Nephron progenitor cell (in vitro differentiated cells): ENCODE data around the gene HORMAD2.

Experiments
- DNase-seq: peaks from one replicate; pipeline ENCODE4 v3.0.0; 2021
- H3K27ac Mint-ChIP-seq: 2 replicates; pipeline ENCODE4 v1.8.0; 2021; ENCODE audit warnings: mild to moderate bottlenecking, moderate library complexity, mixed read lengths
- H3K27me3 Mint-ChIP-seq: 2 replicates; pipeline ENCODE4 v1.8.0; 2021; ENCODE audit warnings: mild to moderate bottlenecking, low read depth, mixed read lengths; ENCODE audit not compliant: poor library complexity
- H3K36me3 Mint-ChIP-seq: 2 replicates; pipeline ENCODE4 v1.8.0; 2021; ENCODE audit warnings: low read depth, mixed read lengths
- H3K4me1 Mint-ChIP-seq: 2 replicates; pipeline ENCODE4 v1.8.0; 2021; ENCODE audit warnings: mixed read lengths
- H3K4me3 Mint-ChIP-seq: 2 replicates; pipeline ENCODE4 v1.8.0; 2021; ENCODE audit warnings: mild to moderate bottlenecking, moderate library complexity, mixed read lengths
- H3K9me3 Mint-ChIP-seq: 2 replicates; pipeline ENCODE4 v1.8.0; 2021; ENCODE audit warnings: mild to moderate bottlenecking, moderate library complexity, mixed read lengths
- CTCF ChIP-seq: fragments of 200-600 bp; sonication (generic); IDR thresholded peaks from 2 replicates; pipeline ENCODE4 v1.5.0; 2021; ENCODE audit warnings: antibody characterized with exemption

HORMAD2 gene

DNA sequence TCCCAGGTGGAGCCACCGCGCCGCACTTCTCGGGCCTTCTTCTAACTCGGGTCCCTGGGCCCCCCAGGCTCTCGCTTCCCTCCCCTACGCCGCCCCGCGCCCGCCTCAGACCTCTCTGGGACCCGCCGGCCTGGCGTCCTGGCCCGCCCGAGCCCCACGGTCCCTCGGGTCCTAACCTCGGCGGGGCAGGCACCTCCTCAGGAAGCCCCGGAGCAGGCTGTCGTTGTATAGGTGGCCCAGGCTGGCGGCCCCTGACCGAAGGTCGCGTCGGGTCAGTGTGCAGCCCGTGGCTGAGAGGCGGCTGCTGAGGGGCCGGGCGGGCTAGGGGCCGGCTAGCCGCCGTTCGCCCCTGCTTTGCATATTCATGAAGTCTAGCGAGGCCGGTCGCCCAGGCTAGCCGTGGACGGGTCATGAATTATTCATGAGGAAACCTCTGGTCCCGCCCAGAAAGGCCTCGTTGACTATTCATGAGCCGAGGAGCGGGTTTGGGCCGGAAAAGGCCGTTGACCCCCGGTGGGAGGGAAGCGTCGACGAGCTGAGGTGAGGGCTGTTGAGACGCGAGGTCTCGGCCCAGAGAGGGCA is at the start of gene HORMAD2:
Gene HORMAD2, plus strand, starts transcription at position 513 of the 582 bp plus-strand sequence. CDS start 13,489 bp downstream, outside the sequence.
- Mint-ChIP-seq H3K9me3 (peaks cover 12% of the 10 kb centered on the region), H3K27me3 (peaks cover 45% of the 10 kb centered on the region), H3K27ac (no peak within 1 kb of the TSS), H3K36me3 (no peaks in the 10 kb centered on the region), H3K4me1 (peaks cover 19% of the 10 kb centered on the region), H3K4me3 (peak within 1 kb of the TSS; percentile 65)
- TF ChIP-seq CTCF = no peak
- DNase-seq = peak; percentile 66

- H3K4me3 Mint-ChIP-seq = no peak overlapping the region
- DNase-seq = no peak
- peaks cover 55% of the 10 kb centered on the region for H3K4me1 Mint-ChIP-seq
- no peak overlapping the region for H3K27ac Mint-ChIP-seq
- H3K27me3 Mint-ChIP-seq = no peaks in the 10 kb centered on the region
- H3K9me3 Mint-ChIP-seq = no peaks in the 10 kb centered on the region
- TF ChIP-seq CTCF = no peak
- H3K36me3 Mint-ChIP-seq = peaks cover 9% of the 10 kb centered on the region
Measured at GRCh38 chr22:30031328-30031727, 48.9 kb upstream of the HORMAD2 start.

DNA sequence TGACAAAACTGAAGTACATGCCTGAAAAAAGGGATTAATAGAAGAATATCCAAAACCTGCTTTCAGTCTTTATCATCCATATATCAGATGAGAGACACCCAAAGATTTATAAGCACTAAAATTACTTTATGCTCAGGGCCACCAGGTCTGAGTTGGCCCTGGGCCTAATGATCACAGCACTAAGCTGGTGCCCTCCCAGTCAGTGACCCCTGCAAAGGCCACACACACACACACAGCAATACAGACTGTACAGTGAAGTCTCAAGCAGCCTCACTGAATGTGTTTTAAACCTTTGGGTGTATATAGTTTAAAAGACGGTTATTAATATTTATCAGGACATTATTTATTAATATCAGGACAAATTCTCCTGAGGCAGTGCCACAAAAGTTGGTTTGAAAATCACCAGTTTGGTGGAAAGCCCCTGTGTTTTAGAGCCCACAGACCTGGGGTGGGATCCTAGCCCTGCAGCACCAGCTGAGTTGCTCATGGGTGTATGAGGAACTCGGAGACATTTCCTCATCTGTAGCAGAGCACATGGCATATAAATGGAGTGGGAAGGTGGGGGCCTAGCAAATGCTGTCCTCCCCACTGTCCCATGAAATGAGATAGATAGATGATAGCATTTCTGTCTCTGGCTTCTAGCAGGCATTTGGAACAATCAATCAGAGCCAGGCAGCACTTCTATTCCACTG is 48.4 kb upstream of the HORMAD2 start:
- H3K4me3 Mint-ChIP-seq = peak overlapping the region; percentile 52
- no peak for TF ChIP-seq CTCF
- peaks cover 5% of the 10 kb centered on the region for H3K36me3 Mint-ChIP-seq
- no peak for DNase-seq
- peak overlapping the region; percentile 79 for H3K27ac Mint-ChIP-seq
- peaks cover 56% of the 10 kb centered on the region for H3K4me1 Mint-ChIP-seq
- H3K27me3 Mint-ChIP-seq = no peaks in the 10 kb centered on the region
- no peaks in the 10 kb centered on the region for H3K9me3 Mint-ChIP-seq

DNA sequence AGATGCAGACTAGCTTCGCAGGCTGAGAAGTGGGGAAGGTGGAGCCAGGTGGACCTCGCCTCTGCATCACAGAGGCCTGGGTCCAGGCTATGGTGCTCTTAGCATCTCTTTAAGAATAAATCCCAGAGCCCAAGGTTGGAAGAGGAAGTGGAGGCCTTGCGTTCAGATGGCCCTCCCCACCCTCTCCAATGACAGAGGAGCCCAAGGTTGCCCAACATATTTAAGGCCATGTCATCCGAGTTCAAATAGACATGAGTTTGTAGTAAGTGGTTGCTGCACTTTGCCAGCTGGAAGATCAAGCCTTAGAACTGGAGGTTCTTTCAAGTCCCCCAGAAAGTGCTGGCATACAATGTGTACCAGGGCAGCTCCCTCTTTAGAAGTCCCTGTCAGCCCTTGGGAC is 47.1 kb upstream of the HORMAD2 start:
- no peak for DNase-seq
- no peaks in the 10 kb centered on the region for H3K9me3 Mint-ChIP-seq
- TF ChIP-seq CTCF = no peak
- no peak overlapping the region for H3K4me3 Mint-ChIP-seq
- peaks cover 56% of the 10 kb centered on the region for H3K4me1 Mint-ChIP-seq
- H3K27me3 Mint-ChIP-seq = no peaks in the 10 kb centered on the region
- no peaks in the 10 kb centered on the region for H3K36me3 Mint-ChIP-seq
- peak overlapping the region; percentile 79 for H3K27ac Mint-ChIP-seq

GRCh38 chr22:30033901-30034300 is 46.4 kb upstream of the HORMAD2 start:
- Mint-ChIP-seq H3K36me3 (no peaks in the 10 kb centered on the region), H3K27ac (peak overlapping the region; percentile 75), H3K9me3 (no peaks in the 10 kb centered on the region), H3K4me3 (no peak overlapping the region), H3K4me1 (peaks cover 56% of the 10 kb centered on the region), H3K27me3 (no peaks in the 10 kb centered on the region)
- no peak for TF ChIP-seq CTCF
- peak; percentile 30 for DNase-seq

DNA sequence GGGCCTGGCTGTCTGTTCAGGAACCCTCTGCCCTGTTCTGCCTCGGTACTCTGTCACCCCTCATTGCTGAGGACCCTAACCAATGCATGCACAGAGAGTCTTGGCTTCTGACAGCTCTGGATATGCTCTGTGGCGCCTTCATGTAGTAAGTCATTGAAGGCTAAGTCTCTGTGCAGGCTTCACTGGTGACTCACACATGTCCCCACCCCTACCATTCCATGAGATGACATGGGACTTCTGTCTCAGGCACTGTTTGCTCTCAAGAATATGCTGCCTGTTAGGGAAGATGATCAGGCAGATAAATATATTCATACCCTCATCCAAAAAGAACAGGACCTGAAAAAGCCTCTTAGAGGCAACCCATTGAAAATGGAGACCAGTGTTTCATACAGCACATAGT is 43.6 kb upstream of the HORMAD2 start:
- no peak for DNase-seq
- H3K27ac Mint-ChIP-seq = no peak overlapping the region
- no peaks in the 10 kb centered on the region for H3K9me3 Mint-ChIP-seq
- no peaks in the 10 kb centered on the region for H3K36me3 Mint-ChIP-seq
- no peak overlapping the region for H3K4me3 Mint-ChIP-seq
- peaks cover 4% of the 10 kb centered on the region for H3K27me3 Mint-ChIP-seq
- peaks cover 40% of the 10 kb centered on the region for H3K4me1 Mint-ChIP-seq
- no peak for TF ChIP-seq CTCF
